ENCODE data around the gene GRWD1.
A peak's percentile ranks its signal among the peaks of the same experiment; 100 is the strongest.

GRWD1 gene

GRCh38 chr19:48418317-48419064 is 27.3 kb upstream of the GRWD1 start:
- ChIA-PET POLR2A (interaction anchor here (1.0 to 1.4 kb wide), 2 partner anchors 27 to 55 kb away, joined by 3 read pairs; partner anchors contain the start of genes KDELR1, SYNGR4 and TMEM143), CTCF (interaction anchor here (1.1 kb wide), 1 partner anchor 170 kb away, joined by 4 read pairs; no protein-coding TSS in a partner anchor)
- Histone ChIP-seq H3K4me1 (ENCODE audit: control insufficient read depth, insufficient read depth, low read length) (peaks cover 8% of the 10 kb centered on the region; the same call in 1 of the 2 replicates), H3K27ac (ENCODE audit: extremely low read depth, low read depth, low read length) (0 out of 2 replicates have a peak overlapping the region, but pooled peaks have one; percentile 14), H3K4me3 (ENCODE audit: low read depth, low read length) (no peak overlapping the region), H3K9me3 (ENCODE audit: control insufficient read depth, insufficient read depth, low read depth, low read length) (no peaks in the 10 kb centered on the region), H3K36me3 (ENCODE audit: control insufficient read depth in 2 of 2, insufficient read depth in 1 of 2, low read length in 2 of 2) (no peaks in the 10 kb centered on the region)
- peak; percentile 48; the same call in 1 of the 2 replicates for TF ChIP-seq PATZ1 (tag by site-specific recombination; IDR thresholded peaks at IDR 0.05)
- no peak for TF ChIP-seq ZNF561 (tag by site-specific recombination; IDR thresholded peaks at IDR 0.05; ENCODE audit: borderline replicate concordance)
- no peak for TF ChIP-seq PRDM10 (tag by site-specific recombination; IDR thresholded peaks at IDR 0.05)
- TF ChIP-seq GLIS1 (tag by site-specific recombination; IDR thresholded peaks at IDR 0.05): peak; percentile 77
- TF ChIP-seq, protein P1, sequence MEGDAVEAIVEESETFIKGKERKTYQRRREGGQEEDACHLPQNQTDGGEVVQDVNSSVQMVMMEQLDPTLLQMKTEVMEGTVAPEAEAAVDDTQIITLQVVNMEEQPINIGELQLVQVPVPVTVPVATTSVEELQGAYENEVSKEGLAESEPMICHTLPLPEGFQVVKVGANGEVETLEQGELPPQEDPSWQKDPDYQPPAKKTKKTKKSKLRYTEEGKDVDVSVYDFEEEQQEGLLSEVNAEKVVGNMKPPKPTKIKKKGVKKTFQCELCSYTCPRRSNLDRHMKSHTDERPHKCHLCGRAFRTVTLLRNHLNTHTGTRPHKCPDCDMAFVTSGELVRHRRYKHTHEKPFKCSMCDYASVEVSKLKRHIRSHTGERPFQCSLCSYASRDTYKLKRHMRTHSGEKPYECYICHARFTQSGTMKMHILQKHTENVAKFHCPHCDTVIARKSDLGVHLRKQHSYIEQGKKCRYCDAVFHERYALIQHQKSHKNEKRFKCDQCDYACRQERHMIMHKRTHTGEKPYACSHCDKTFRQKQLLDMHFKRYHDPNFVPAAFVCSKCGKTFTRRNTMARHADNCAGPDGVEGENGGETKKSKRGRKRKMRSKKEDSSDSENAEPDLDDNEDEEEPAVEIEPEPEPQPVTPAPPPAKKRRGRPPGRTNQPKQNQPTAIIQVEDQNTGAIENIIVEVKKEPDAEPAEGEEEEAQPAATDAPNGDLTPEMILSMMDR (tag by site-specific recombination; IDR thresholded peaks at IDR 0.05): 0 out of 2 replicates have a peak, but pooled peaks have one; percentile 25
- TF ChIP-seq, protein P2, sequence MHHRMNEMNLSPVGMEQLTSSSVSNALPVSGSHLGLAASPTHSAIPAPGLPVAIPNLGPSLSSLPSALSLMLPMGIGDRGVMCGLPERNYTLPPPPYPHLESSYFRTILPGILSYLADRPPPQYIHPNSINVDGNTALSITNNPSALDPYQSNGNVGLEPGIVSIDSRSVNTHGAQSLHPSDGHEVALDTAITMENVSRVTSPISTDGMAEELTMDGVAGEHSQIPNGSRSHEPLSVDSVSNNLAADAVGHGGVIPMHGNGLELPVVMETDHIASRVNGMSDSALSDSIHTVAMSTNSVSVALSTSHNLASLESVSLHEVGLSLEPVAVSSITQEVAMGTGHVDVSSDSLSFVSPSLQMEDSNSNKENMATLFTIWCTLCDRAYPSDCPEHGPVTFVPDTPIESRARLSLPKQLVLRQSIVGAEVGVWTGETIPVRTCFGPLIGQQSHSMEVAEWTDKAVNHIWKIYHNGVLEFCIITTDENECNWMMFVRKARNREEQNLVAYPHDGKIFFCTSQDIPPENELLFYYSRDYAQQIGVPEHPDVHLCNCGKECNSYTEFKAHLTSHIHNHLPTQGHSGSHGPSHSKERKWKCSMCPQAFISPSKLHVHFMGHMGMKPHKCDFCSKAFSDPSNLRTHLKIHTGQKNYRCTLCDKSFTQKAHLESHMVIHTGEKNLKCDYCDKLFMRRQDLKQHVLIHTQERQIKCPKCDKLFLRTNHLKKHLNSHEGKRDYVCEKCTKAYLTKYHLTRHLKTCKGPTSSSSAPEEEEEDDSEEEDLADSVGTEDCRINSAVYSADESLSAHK (tag by site-specific recombination; IDR thresholded peaks at IDR 0.05): peak; percentile 72
- peak; percentile 31; the same call in 1 of the 2 replicates for TF ChIP-seq EGR2 (tag by site-specific recombination; IDR thresholded peaks at IDR 0.05; ENCODE audit: low read depth)
- peak; percentile 56; the same call in 1 of the 2 replicates for TF ChIP-seq ZNF366 (tag by site-specific recombination; conservative IDR thresholded peaks at IDR 0.05)
- TF ChIP-seq YY2 (tag by site-specific recombination; IDR thresholded peaks at IDR 0.05): peak; percentile 59; the same call in 1 of the 2 replicates
- no peak for TF ChIP-seq HOXA7 (CRISPR knock-in tag; IDR thresholded peaks at IDR 0.05; ENCODE audit: borderline replicate concordance)
- no peak for TF ChIP-seq ZNF501 (tag by site-specific recombination; IDR thresholded peaks at IDR 0.05)
- TF ChIP-seq BCL11A (tag by site-specific recombination; IDR thresholded peaks at IDR 0.05; ENCODE audit: low read depth): no peak
- TF ChIP-seq SP2 (tag by site-specific recombination; IDR thresholded peaks at IDR 0.05): peak; percentile 34; the same call in 1 of the 2 replicates
- 0 out of 2 replicates have a peak, but pooled peaks have one; percentile 20 for TF ChIP-seq GLIS2 (tag by site-specific recombination; IDR thresholded peaks at IDR 0.05)
- TF ChIP-seq ZFHX2 (tag by site-specific recombination; conservative IDR thresholded peaks at IDR 0.05): peak; percentile 30; the same call in 1 of the 2 replicates
- no peak for TF ChIP-seq REST (tag by site-specific recombination; IDR thresholded peaks at IDR 0.05)
- TF ChIP-seq ZBTB20 (tag by site-specific recombination; IDR thresholded peaks at IDR 0.05): 0 out of 2 replicates have a peak, but pooled peaks have one; percentile 24
- TF ChIP-seq, protein P3, sequence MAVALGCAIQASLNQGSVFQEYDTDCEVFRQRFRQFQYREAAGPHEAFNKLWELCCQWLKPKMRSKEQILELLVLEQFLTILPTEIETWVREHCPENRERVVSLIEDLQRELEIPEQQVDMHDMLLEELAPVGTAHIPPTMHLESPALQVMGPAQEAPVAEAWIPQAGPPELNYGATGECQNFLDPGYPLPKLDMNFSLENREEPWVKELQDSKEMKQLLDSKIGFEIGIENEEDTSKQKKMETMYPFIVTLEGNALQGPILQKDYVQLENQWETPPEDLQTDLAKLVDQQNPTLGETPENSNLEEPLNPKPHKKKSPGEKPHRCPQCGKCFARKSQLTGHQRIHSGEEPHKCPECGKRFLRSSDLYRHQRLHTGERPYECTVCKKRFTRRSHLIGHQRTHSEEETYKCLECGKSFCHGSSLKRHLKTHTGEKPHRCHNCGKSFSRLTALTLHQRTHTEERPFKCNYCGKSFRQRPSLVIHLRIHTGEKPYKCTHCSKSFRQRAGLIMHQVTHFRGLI (tag by site-specific recombination; IDR thresholded peaks at IDR 0.05): peak; percentile 49; the same call in 1 of the 2 replicates

Measured in HEK293 (cell line).